Activated T-cell treated with anti-CD3 and anti-CD28 coated beads for 48 hours (primary cell): ENCODE measurements around the gene CMSS1.
"Not testable (repeated sequence)": the region's sequence is repeated elsewhere in the genome, so short reads cannot be mapped to it uniquely, and the experiment has no call there.

Experiments used
- DNase-seq: peaks from one replicate; pipeline ENCODE4 v3.0.0-alpha.2; 2020; ENCODE audit warnings: low read depth

The CMSS1 gene

GRCh38 chr3:100024520-100025303 lies 207.1 kb downstream of the CMSS1 start:
- DNase-seq: no peak

DNA sequence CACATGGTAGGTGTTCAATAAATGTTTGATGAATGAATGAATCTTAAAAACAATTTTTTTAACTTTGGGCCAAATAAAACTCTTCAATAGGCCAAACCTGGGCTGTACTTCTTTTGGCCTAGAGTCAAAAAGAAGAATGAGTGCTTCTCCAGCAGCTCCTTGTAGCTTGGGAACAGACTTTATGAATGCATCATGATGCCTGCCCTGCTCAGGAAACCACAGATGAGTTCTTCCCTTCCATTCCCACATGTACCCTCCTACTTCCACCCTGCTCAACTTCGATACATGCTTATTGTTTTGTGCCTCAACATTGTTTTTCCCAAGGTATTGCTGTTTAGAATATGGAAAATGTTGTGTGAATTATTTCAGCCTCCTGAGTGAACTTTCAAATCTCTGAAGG lies 209.7 kb downstream of the CMSS1 start:
- DNase-seq: no peak

GRCh38 chr3:100029052-100029451 lies 211.4 kb downstream of the CMSS1 start:
- no peak for DNase-seq

DNA sequence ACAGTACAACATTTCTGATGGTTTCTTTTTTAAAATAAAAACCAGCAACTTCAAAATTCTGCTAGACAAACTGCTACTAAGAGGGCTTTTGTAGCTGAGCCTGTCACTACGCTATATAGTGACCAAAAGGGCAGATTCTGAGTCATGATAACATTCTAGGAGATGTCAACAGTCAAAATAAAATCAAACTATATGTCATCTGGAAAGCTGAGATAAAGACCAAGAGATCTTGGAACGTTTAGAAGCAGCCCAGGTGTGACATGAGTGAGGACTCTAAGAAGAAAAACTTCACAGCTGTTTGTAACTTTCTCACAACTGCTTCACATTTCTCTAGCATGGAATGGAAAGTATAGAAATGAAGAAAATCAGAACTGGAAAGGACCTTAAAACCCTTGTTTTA lies 212.0 kb downstream of the CMSS1 start:
- DNase-seq: no peak

- DNase-seq: no peak
Measured at GRCh38 chr3:100030346-100030745, 212.7 kb downstream of the CMSS1 start.

- DNase-seq: no peak
Measured at GRCh38 chr3:100030914-100031425, 213.3 kb downstream of the CMSS1 start.

- no peak for DNase-seq
Measured at GRCh38 chr3:100032243-100032642, 214.6 kb downstream of the CMSS1 start.

DNA sequence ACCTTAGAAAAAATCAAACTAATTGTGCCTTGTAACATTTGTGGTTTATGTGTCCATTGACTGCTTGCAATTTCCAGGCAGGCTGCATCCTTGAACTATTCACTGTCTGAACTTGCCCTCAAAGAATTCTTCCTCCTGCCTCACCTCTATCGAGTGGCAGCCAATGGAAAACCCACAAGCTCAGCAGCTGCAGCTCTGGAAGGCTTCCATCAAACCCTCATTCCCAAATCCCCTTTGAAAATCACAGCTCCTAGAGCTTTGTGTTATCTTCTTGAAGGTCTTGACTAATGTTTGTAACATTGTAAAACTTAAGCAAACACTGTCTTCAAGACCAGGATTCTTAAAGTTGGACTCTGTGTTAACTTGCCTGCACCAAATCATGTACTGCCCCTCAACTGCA lies 215.5 kb downstream of the CMSS1 start:
- DNase-seq: no peak

DNA sequence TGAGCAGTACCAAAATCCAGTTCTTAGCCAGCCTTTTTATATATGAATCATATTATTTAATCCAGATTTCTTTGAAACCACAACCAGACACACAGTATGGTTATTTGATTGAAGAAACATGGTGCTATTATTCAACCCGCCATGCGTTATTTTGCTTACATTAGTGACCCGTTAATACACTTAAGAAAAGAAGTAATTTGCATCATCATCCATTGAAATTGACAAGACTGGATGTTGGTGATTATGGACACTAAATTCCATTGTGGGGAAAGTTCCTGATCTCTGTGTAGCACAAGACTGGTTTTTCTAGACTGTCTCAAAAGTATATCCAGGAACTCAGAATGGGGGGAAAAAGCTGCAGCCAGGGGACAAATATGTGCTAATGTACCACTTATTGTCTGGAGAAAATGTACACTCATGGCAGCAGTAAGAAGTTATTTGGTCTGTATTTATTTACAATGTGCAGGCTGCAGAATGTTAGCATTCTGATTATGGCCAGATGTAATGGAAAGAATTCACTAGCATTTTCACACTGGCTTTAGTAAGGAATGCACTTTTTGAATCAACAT lies 216.3 kb downstream of the CMSS1 start:
- DNase-seq: no peak

DNA sequence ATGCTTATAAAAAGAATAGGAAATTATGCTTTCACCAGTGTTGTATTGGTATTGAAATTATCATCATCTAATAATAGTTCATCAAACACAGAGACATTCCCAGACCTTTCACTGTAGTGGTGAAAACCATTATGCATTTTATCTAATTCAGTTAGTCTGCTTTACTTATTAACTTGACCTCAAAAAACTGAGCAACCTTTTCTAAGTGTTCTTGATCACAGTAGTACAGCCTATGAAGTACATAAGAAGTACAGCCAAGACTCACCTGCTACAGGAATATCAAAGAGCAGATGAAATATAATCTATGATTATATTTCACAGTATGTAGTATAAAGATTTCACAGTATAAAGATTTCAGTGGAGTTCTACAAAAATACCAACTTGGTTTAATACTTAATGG lies 221.4 kb downstream of the CMSS1 start:
- DNase-seq: no peak

GRCh38 chr3:100040451-100041225 lies 223.0 kb downstream of the CMSS1 start:
- no peak for DNase-seq

DNA sequence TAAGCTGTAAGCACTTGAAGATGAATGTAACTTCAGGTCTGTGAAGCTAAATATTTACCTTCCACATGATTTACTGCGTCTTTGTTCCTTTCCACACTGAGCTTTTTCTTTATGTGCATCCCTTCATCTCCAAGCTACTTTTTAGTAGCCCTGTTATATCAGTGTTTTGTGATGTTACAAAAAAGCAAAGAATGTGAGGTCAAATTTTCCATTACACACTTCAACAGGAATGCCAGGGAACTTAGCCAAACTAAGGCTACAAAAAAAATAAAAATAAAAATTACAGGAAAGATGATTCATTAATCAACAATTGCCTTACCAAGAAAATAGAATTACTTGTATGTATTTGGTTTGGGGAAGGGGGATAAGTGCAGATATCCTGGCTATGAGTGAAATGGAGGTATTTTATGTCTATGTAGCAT lies 223.7 kb downstream of the CMSS1 start:
- DNase-seq: no peak

- no peak for DNase-seq
Measured at GRCh38 chr3:100042166-100042981, 224.7 kb downstream of the CMSS1 start.

DNA sequence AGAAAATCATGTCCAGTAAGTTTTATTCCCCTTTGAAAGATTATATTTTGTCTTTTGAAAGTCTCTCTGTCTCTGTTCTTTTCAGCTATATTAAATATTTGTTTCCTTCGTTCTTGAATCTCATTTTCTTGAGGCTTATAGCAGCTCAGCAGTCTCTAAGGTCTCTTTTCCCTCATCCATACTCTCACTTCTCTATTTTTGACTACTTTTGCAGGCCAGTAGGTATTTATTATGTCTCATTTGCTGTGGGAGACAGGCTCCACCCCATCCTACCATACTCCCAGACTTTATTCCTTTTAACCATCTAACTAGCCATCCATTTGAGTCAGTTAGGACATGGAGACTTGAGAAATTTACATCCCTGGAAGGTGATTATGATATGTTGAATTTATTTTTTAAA lies 225.6 kb downstream of the CMSS1 start:
- DNase-seq: no peak

DNA sequence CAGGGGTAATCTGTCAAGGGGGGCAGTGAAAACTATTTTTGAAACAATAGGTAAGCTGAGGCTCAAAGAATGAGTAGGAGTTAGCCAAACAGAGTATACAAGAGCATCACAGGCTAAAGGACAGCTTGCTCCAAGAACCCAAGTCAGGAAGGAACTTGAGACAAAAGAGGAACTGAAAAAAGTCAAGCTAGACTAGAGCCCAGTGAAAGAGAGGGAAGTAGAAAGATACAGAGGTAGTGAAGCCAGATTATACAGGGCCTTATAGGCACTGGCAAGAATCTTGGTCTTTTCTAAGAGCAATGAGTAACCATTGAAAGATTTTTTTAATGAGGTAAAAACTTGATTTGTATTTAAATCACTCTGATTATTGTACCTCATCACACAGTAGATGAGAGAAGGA lies 226.7 kb downstream of the CMSS1 start:
- no peak for DNase-seq

GRCh38 chr3:100045696-100046095 lies 228.0 kb downstream of the CMSS1 start:
- no peak for DNase-seq

DNA sequence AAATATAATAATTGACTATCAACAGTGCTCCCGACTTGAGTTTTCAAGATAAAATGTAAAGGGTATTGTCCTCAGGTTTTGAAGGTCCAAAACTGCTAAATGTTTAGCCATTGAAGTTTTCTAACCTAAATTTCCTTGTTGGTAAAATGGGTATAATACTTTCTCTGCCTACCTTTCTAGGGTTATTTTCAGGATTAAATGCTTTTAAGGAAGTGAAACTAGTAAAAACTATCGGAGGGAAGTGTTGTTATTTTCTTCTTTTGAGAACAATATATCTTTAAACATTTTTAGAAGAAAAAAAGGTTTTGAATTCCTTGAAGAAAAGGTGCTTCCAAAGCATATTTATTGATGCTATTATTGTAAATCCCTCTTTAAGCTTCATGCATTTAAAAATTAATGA lies 229.3 kb downstream of the CMSS1 start:
- DNase-seq: no peak

- no peak for DNase-seq
Measured at GRCh38 chr3:100047455-100048141, 229.9 kb downstream of the CMSS1 start.

- no peak for DNase-seq
Measured at GRCh38 chr3:100048248-100048647, 230.6 kb downstream of the CMSS1 start.

DNA sequence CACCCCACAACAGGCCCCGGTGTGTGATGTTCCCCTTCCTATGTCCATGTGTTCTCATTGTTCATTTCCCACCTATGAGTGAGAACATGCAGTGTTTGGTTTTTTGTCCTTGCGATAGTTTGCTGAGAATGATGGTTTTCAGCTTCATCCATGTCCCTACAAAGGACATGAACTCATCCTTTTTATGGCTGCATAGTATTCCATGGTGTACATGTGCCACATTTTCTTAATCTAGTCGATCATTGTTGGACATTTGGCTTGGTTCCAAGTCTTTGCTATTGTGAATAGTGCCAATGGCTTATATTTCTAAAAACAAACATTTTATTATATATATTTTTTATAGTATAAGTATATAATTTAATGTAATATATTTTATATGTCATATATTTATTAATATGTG lies 233.9 kb downstream of the CMSS1 start:
- not testable (repeated sequence) for DNase-seq

- no peak for DNase-seq
Measured at GRCh38 chr3:100053951-100054620, 236.4 kb downstream of the CMSS1 start.
